HG03432 (cell line): ENCODE measurements around the gene TP53RK.

ENCODE experiments used
- ATAC-seq: cut with Tn5 transposase; IDR thresholded peaks from one replicate; pipeline ENCODE4 v1.9.1; 2021; ENCODE audit warnings: mild to moderate bottlenecking, moderate library complexity; ENCODE audit not compliant: unreplicated experiment

TP53RK gene

DNA sequence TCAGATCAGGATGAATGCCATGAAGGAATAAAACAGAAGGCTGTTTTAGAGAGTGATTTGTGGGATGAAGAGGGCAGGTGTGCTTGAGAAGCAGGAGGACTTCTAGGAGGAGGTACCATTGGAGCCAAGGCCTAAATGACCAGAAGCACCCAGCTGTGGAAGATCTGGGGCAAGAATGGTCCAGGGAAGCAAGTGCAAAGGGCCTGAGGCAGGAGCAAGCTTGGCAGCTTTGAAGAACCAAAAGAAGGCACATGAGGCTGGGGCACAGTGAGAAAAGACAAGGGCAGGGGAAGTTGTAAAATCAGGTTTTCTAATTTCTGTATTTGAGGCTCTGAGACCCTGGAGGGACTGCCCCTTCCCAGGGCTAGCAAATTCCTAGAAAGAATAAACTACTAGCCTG lies 47.8 kb downstream of the TP53RK start:
- no peak for ATAC-seq

DNA sequence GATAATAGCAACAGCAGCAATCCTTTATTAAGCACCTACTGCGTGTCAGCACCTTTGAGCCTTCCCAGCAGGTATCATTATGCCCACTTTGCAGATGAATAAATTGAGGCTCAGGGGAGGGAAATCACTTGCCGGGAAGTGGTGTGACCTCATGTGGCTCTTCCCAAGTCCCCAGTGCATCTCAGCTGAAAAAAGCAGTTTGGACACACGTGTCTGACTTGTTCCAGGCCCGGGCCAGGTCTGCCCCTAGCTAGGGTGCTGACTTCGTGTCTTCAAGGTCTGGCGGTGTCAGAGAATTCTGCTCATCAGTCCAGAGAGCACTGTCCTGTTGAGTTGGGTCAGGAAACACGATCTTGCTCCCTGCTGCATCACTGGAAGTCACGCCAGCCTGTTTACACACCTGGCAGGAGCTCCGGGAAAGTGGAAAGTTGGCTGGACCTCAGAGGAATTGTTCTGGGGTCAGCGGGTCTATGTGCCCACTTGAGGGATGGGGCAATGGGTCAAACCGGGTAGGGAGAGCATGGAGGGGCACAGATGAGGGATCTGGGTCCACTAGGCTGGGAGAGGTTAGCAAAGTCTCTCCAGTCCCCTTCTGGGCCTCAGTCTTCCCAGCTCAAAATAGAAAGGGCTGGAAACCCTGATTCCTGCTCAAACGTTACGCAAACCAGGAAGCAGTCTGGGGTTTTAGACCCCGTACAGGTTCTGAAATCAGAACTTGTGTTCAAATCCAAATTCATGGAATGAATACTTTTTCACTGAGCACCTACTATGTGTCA lies 48.5 kb downstream of the TP53RK start:
- ATAC-seq, result no peak

DNA sequence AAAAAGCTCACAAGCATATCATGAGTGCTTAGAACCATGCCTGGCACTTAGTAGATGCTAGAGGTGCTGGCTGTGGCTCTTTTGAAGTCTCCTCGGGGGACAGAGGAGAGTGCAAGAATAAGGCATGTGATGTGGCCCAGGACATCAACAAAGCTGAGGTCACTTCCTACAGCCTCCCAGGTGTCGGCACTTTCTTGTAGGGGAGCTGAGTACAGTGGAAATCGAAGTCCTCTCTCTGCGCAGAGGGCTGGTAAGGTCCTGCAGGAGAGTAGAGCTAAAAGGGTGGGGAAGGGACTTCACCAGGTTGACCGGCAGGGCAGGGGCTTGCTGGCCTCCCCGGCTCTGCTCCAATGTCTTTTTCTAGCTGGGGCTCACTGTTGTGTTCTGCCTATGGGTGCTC lies 49.2 kb downstream of the TP53RK start:
- no peak for ATAC-seq

DNA sequence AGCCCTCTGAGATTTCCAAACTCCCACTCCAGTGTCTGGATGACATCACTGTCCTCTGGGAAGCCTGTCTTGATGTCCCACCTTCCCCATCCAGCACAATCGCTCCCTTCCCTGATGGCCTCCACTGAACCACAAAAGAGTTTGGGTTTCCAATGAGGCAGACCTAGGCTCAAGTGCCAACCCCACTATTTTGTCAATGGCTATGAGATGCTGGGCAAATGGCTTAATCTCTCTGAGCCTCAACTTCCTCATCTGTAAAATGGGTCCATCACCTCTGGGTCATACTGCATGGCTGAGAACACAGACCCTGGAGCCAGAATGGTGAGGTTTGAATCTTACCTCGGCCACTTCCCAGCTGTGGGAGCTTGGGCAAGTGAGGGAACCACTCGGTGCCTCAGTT lies 49.7 kb downstream of the TP53RK start:
- ATAC-seq, result no peak

DNA sequence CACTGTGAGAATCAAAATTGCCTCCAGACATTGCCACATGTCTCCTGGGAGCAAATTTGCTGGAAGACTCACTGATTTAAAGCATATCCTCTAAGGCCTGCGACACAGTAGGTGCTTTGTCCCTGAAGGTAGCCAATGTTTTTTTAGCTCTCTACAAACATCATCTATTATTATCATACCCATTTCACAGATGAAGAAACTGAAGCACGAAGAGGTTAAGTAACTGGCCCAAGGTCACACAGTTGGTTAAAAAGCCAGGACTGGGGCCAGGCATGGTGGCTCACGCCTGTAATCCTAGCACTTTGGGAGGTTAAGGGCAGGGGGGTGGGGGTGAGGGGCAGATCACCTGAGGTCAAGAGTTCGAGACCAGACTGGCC lies 50.4 kb downstream of the TP53RK start:
- no peak for ATAC-seq

DNA sequence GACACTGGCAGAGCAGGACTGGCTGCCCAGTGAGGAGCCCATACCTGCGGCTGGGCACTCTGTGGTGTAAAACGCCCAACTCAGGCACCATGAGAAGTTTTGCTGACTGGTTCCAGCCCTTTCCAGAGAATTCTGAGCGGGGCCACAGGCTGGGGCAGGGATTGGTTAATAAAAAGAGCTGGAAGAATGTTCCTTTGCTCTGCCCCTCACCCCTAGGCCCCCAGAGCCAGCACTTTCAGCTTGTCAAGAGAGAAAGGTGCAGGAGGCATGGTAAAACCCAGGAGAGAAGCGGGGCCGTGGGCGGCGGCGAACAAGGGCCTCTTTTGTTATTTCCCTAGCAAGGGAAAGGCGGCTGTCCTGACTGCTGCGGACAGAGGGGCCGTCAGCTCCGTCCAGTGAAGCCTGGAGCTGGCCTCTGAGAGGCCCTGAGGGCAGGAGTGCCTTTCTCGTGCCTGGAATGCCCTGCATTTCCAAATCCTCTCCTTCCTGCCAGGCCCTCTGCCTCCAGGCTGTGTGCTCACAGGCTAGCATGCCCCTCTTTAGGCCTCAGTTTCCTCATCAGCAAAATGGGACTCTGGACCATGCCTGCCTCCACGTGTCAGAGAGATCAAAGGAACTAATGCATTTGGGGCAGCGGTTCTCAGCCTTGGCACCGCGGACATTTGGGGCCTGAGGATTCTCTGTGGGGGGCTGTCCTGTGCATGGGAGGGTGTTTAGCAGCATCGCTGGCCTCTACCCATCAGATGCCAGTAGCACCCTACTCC lies 50.9 kb downstream of the TP53RK start:
- ATAC-seq, result no peak

DNA sequence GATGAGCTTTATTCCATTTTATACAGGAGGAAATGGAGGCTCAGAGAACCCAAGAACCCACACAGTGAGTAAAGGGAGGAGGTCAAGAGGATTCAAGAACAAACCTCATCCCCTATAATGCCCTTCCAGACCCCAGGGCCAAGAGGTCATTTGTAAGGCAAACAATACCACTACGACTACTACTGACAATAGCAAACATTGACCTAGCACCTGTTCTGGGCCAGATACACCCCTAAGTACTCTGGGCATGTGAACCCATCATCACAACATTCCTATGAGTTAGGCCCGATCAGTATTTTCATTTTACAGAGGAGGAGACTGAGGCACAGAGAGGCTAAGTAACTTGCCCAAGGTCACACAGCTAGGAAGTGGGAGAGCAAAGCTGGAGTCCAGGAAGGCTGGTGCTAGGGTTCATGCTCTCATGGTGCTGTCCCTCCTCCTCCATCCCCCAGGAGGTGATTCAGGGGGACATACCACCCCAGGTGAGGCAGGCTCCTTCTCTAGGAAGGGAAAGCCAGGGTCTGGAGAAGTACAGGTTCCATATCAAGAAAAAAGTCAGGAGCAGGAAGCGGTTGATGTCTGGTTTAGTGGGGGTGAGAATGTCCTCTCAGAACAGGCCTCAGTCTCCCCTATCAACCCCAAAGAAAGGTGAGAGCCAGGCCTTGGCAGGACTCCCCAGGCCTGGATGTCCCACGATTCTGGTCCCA lies 51.7 kb downstream of the TP53RK start:
- no peak for ATAC-seq

DNA sequence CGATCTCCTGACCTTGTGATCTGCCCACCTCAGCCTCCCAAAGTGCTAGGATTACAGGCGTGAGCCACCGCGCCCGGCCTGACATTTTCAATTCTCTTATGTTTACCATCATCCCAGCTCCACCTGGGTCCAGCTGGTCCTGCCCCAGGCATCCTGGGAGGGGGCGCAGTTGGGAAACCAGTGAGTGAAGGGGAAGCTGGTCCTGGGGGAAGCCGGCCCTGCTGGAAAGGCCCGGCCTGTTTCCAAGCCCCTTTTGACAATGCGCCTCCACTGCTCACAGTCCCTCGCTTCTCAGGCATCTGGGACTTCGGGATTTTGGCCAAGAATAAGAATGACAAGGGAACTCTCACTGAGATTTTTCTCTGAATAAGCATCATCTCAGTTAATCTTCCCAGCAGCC lies 52.2 kb downstream of the TP53RK start:
- no peak for ATAC-seq

DNA sequence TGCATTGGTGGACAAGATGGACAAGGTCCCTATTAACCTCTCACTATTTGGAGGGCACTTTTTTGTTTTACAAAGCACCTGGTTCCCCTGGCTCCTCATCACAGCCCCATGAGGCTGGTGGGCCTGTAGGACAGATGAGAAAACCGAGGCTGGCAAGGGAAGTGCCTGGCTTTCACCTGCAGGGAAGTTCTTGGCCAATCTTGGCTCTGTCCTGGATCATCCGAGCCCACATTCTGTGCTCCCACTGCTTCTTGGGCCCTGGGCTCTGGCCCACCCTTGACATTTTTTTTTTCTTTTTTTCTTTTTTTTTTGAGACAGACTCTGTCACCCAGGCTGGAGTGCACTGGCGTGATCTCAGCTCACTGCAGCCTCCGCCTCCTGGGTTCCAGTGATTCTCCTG lies 52.7 kb downstream of the TP53RK start:
- ATAC-seq, result no peak

DNA sequence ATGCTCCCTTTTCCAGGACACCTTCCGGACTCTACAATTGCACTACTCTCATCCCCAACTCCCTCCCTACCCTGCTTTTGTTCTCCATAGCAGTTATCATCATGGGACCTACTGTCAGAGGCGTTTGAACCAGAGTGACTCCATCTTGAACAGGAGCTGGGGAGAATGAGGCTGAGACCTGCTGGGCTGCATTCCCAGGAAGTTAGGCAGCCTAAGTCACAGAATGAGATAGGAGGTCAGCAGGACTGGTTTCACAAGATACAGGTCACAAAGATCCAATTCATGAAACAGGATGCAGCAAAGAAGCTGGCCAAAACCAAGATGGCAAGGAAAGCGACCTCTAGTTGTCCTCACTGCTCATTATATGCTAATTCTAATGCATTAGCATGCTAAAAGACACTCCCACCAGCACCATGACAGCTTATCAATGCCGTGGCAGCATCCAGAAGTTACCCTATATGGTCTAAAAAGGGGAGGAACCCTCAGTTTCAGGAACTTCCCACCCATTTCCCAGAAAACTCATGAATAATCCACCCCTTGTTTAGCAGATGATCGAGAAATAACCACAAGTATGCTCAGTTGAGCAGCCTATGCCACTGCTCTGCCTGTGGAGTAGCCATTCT lies 53.6 kb downstream of the TP53RK start:
- no peak for ATAC-seq

DNA sequence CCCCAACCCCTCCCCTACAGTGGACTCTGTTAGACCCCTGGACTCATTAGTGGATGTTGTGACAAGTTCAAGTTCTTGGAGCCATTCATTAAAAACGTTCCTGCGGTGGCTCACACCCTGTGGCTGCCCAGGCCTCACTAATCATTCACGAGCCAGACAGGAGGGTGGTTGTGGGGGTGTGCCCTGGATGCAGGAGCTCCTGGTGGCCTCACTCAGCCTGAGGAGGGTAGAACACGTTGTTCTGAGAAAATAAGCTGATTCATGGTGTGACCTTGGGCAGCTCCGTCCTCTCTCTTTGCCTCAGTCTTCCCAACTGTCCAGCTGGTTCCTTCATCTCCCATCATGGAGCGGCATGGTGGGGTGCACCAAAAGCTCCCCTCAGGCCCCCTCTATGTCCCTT lies 54.7 kb downstream of the TP53RK start:
- ATAC-seq, result no peak
